ENCODE measurements around the gene CYB5R3.

Gene CYB5R3

DNA sequence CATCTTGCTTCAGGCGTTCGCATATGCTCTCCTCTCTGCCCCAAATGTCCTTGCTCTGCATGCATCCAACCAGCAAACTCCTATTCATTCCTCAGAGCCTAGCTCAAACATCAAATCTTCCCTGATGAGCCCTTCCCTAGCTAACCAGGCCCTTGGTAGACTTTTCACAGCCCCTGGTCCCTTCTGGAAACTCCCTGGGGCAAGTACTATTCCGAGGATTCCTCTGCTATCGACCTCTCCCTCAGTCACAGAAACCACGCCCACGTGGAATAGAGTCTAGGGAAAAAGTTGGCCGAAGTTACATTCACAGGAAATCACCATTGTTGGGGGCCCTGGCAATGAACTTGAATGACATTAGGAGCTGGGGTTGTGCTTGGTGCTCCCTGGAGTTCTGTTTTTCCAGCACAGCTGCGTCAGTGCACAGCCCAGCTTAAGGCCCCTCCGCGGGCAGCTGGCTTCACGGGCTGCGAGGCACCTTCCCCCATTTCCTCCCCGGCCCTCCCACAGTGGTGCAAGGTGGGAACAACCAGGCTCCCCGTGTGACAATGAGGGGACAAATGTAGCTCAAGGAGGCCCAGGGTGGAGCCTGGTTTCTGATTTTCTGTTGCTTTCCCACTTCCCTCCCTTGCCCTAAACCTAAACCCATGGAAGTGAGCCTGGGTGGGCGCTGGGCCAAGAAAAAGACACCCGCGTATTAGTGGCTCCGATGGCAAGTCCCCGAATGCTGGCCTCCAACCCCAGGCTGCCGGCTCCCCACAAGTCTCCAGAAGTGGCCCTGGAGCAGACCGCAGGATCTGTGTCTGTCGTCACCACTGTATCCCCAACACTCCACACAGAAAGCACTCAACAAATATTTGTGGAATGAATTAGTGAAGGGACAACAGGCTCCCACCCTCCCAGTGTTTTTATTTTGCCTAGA is 4.5 kb downstream of the CYB5R3 start:
- FAIRE-seq = no peak

- no peak for FAIRE-seq
Measured at GRCh38 chr22:42643634-42644421, 5.4 kb downstream of the CYB5R3 start.

GRCh38 chr22:42642806-42643633 is 6.2 kb downstream of the CYB5R3 start:
- no peak for FAIRE-seq

- no peak for FAIRE-seq
Measured at GRCh38 chr22:42641801-42642413, 7.3 kb downstream of the CYB5R3 start.

GRCh38 chr22:42639541-42640241 is 9.5 kb downstream of the CYB5R3 start:
- FAIRE-seq = no peak

DNA sequence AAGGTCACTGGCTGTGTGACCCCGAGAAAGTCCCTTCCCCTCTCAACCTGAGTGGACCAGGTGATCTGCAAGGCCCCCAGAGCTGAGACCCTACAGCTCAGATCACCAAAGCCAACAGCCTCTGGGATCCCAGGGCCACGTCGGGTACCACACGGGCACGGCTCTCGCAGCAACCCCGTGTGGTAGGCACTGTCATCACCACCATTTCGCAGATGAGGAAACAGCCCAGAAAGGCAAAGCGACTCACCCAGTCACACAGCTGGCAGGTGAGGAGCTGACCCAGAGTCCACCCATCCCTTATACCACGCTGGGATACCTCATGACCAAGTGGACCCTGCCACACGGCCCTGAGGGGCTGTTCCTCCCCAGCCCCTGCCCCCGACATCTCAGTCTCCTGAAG is 11.6 kb downstream of the CYB5R3 start:
- FAIRE-seq = no peak

GRCh38 chr22:42636506-42636905 is 12.7 kb downstream of the CYB5R3 start:
- FAIRE-seq = no peak

- no peak for FAIRE-seq
Measured at GRCh38 chr22:42635531-42635930, 13.7 kb downstream of the CYB5R3 start.

DNA sequence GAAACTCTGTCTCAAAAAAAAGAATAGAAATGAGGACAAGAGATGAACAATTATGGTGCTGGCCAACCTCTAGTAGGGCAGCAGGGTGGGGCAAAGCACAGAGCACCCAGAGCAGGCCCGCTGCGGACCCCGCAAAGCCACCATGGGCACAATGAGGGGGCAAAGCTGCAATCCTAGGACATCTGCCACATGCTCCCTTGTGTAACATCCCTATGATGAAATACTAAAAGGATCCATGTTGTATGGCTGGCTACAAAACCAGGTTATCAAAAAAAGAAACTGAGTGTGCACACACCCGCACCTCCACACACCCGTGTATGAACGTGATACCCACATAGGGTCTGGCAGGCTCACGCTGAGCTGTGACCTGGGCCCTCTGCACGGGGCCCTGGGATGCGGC is 16.2 kb downstream of the CYB5R3 start:
- FAIRE-seq = no peak

DNA sequence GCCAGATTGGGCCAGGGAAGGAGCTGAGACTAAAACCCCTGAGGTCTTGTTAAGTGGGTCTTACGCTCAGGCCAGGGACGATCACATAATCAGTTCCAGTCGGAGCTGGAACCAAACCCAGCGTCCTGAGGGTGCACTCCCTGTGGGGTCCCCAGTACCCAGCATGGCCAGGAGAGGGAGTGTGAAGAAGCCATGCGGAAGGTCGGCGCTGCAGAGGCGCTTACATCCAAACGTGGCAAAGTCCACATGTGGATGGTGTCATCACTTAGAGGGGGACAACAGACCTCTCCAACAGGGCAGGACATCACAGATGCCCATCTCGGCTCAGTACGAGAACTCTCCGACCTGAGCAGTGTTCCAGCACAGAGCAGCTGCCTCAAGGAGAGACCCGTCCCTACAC is 17.1 kb downstream of the CYB5R3 start:
- FAIRE-seq = no peak

- no peak for FAIRE-seq
Measured at GRCh38 chr22:42630901-42631602, 18.1 kb downstream of the CYB5R3 start.

DNA sequence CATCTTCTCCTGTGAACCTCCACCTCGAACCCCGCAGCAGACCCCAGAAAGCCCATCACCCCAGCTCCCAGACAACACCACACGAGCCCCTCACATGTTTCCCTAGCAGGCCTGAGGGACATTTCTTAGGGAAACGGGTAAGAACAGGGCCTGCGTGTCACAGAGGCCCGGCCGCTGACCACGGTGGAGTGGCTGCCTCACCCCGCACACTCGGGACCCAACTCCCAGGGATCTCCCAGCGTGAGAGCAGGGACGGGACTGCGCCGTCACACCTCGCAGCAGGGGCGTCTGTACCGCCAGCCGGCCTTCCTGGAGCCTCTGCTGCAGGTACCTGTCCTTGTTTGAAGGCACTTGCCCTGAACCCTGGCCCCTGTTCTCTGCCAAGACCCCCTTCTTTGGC is 19.0 kb downstream of the CYB5R3 start:
- no peak for FAIRE-seq

GRCh38 chr22:42627981-42628380 is 21.2 kb downstream of the CYB5R3 start:
- FAIRE-seq = no peak

DNA sequence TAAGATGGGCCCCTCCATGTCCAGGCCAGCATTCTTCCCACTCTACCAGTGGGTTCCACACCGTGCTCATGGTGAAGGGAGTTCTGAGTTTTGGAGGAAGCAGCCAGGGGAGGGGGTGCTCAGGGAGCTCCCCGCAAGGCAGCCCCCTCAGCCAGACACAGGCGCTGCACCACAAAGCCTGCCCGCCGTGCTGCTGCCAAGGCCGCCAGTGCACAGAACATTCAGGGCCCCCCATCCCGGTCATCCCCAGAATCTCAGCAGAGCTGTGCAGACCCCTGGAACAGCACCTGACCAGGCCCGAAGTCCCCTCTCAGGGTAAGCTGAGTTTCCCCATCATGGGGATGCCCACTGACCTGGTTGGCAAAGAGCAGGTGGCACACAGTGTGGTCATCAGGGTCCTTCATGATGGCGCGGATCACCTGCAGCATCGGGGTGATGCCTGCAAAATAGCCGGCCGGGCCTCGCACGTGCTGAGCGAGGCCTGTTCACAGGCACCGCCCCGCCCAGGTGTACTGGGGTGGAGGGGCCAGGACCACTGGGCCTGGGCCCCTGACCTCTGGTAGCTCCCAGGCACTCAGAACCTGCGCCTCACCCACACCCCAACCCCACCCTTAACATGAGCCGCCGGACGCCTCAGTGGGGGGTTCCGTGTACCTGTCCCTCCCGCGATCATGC is 22.1 kb downstream of the CYB5R3 start:
- FAIRE-seq = no peak

- no peak for FAIRE-seq
Measured at GRCh38 chr22:42626431-42626830, 22.8 kb downstream of the CYB5R3 start.

DNA sequence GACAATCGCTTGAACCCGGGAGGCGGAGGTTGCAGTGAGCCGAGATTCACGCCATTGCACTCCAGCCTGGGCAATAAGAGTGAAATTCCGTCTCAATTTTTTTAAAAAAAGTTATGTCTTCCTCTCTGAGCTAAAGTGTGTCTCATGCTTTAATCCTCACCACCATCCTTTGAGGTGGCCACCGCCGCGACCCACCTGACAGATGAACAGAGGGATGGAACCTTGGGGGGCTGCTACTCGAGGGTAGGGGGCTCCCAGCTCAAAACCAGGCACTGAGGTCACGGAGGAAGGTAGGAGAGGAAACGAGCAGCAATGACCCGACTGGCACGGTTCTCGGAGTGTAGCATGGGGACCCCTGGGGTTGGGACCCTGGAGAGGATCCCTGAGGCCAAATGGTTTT is 23.8 kb downstream of the CYB5R3 start:
- no peak for FAIRE-seq

DNA sequence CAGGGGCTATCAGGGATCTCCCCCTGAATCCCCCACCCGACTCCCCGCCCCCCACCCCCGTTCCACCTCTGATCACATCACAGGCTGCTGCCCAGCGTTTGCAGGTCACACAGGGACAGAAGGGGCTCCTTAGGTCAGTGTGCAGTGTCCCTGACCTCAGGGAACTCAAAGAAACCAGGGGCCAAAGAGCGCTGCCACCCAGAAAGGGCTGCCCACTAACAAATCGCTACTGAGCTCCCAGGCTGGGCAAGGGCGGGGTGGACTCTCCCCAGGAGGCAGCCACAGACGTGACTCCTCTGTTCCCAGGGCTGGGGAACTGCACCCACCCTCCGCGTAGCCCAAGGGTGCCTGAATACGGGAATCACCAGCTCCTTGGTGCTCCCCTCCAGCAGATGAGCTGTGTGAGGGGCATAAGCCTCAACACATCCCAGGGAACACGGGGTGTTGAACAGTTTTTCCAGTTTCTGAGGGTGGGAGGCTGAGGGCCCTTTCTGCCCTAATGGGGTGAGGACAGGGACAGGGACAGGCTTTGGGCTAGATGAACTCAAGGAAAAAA is 24.6 kb downstream of the CYB5R3 start:
- no peak for FAIRE-seq

DNA sequence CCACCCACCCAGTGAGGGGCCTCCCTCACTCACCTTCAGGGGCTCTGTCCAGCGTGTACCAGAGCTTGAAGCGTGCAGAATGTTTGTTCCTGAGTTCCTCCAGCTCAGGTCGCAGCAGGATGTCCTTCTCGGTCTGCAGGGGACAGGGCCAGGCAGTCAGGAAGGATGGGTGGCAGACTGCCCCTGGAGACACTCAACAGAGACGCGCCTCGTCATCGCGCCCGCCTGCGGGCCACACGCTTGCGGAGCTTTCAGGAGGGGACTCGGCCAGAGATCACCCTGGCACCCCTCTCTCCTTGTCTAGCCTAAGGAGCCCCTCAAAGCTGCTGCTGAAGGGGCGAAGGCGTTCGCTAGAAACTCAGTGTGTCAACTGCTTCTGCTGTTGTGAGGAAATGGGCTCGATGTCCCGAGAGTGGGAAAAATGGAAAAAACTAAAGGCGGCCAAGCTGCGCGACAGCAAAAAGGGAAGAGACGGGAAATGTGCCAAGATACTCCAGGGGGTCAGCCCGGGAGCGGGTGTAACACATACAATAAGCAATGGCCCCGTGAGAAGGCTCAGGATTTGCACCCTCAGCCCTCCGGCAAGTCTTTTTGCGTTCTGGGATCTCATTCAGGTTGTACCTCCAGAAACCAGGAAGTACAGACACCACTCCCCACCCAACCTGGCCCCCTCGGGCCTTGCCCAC is 25.3 kb downstream of the CYB5R3 start:
- FAIRE-seq = no peak

- no peak for FAIRE-seq
Measured at GRCh38 chr22:42623301-42623751, 25.9 kb downstream of the CYB5R3 start.
